ENCODE measurements around the gene CCDC3.

CCDC3 gene

DNA sequence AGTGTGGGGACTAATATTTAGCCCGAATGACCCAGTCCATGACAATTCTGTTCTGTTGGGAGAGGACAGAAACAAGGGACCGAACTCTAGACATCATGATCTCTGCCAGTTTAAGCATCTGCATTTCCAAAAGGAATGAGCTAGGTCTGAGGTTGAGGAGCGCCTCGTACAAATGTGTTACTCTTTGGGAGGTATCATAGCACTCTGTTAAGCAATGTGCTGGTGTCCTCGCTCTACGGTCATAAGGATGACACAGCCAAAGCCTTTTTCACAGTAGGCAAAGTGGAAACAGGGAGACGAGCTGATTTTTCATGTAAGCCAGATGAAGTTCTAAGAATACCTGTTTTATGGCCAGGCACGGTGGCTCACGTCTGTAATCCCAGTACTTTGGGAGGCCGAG, 15.4 kb upstream of the CCDC3 start:
- Histone ChIP-seq H3K9me2 (ENCODE audit: low read depth, low read length) (no peaks in the 10 kb centered on the region), H3K4me2 (ENCODE audit: low read length) (no peak overlapping the region), H3K27me3 (ENCODE audit: insufficient read depth, low read length) (no peaks in the 10 kb centered on the region), H3K4me3 (ENCODE audit: low read depth, low read length, poor library complexity, severe bottlenecking) (no peak overlapping the region), H3K4me1 (ENCODE audit: insufficient read depth, low read length, severe bottlenecking) (no peaks in the 10 kb centered on the region), H3K79me2 (ENCODE audit: insufficient read depth, low read length) (no peaks in the 10 kb centered on the region), H2AFZ (ENCODE audit: low read length) (no peak overlapping the region), H4K20me1 (ENCODE audit: insufficient read depth, low read length) (no peaks in the 10 kb centered on the region), H3K36me3 (ENCODE audit: insufficient read depth, low read length) (no peaks in the 10 kb centered on the region), H3K9ac (ENCODE audit: low read length) (no peak overlapping the region), H3K9me3 (ENCODE audit: low read length) (no peaks in the 10 kb centered on the region), H3K27ac (ENCODE audit: low read depth, low read length, poor library complexity, severe bottlenecking) (no peak overlapping the region), H3F3A (ENCODE audit: insufficient read depth, low read length) (no peaks in the 10 kb centered on the region)
- no peak for TF ChIP-seq EZH2 (IDR thresholded peaks at IDR 0.05; ENCODE audit: borderline replicate concordance, low read length)
- TF ChIP-seq CTCF (IDR thresholded peaks at IDR 0.05; ENCODE audit: low read length), result no peak

GRCh38 chr10:13016426-13016825, 14.9 kb upstream of the CCDC3 start:
- no peaks in the 10 kb centered on the region for H4K20me1 ChIP-seq (ENCODE audit: insufficient read depth, low read length)
- no peak overlapping the region for H2AFZ ChIP-seq (ENCODE audit: low read length)
- TF ChIP-seq CTCF (IDR thresholded peaks at IDR 0.05; ENCODE audit: low read length) (no peak), EZH2 (IDR thresholded peaks at IDR 0.05; ENCODE audit: borderline replicate concordance, low read length) (no peak)
- H3K9ac ChIP-seq (ENCODE audit: low read length), result no peak overlapping the region
- no peaks in the 10 kb centered on the region for H3K9me3 ChIP-seq (ENCODE audit: low read length)
- no peaks in the 10 kb centered on the region for H3K79me2 ChIP-seq (ENCODE audit: insufficient read depth, low read length)
- H3K4me3 ChIP-seq (ENCODE audit: low read depth, low read length, poor library complexity, severe bottlenecking), result no peak overlapping the region
- no peaks in the 10 kb centered on the region for H3K9me2 ChIP-seq (ENCODE audit: low read depth, low read length)
- no peaks in the 10 kb centered on the region for H3K27me3 ChIP-seq (ENCODE audit: insufficient read depth, low read length)
- no peak overlapping the region for H3K4me2 ChIP-seq (ENCODE audit: low read length)
- no peak overlapping the region for H3K27ac ChIP-seq (ENCODE audit: low read depth, low read length, poor library complexity, severe bottlenecking)
- no peaks in the 10 kb centered on the region for H3K36me3 ChIP-seq (ENCODE audit: insufficient read depth, low read length)
- no peaks in the 10 kb centered on the region for H3F3A ChIP-seq (ENCODE audit: insufficient read depth, low read length)
- no peaks in the 10 kb centered on the region for H3K4me1 ChIP-seq (ENCODE audit: insufficient read depth, low read length, severe bottlenecking)

GRCh38 chr10:13006037-13006436, 4.5 kb upstream of the CCDC3 start:
- TF ChIP-seq CTCF (IDR thresholded peaks at IDR 0.05; ENCODE audit: low read length) (no peak), EZH2 (IDR thresholded peaks at IDR 0.05; ENCODE audit: borderline replicate concordance, low read length) (no peak)
- H3K9me3 ChIP-seq (ENCODE audit: low read length), result no peaks in the 10 kb centered on the region

More at GRCh38 chr10:13006037-13006436, 4.5 kb upstream of the CCDC3 start:
- H3F3A ChIP-seq (ENCODE audit: insufficient read depth, low read length), result no peaks in the 10 kb centered on the region
- no peak overlapping the region for H3K4me2 ChIP-seq (ENCODE audit: low read length)
- H3K27me3 ChIP-seq (ENCODE audit: insufficient read depth, low read length), result no peaks in the 10 kb centered on the region
- H3K9me2 ChIP-seq (ENCODE audit: low read depth, low read length), result no peaks in the 10 kb centered on the region
- no peak overlapping the region for H2AFZ ChIP-seq (ENCODE audit: low read length)
- no peaks in the 10 kb centered on the region for H3K79me2 ChIP-seq (ENCODE audit: insufficient read depth, low read length)
- no peaks in the 10 kb centered on the region for H3K36me3 ChIP-seq (ENCODE audit: insufficient read depth, low read length)
- no peak overlapping the region for H3K9ac ChIP-seq (ENCODE audit: low read length)
- H3K27ac ChIP-seq (ENCODE audit: low read depth, low read length, poor library complexity, severe bottlenecking), result no peak overlapping the region
- H4K20me1 ChIP-seq (ENCODE audit: insufficient read depth, low read length), result no peaks in the 10 kb centered on the region
- no peaks in the 10 kb centered on the region for H3K4me1 ChIP-seq (ENCODE audit: insufficient read depth, low read length, severe bottlenecking)
- no peak overlapping the region for H3K4me3 ChIP-seq (ENCODE audit: low read depth, low read length, poor library complexity, severe bottlenecking)

All from OCI-LY1 (cell line).